ENCODE results near the gene ANXA4. TPM values are rescaled to one million over a fixed set of nuclear protein-coding genes. Genes with fewer than 3 reads are reported as not detected.
A peak's percentile ranks its signal among the peaks of the same experiment; 100 is the strongest.

The ANXA4 gene
- total RNA-seq, 1 experiment from 2014 or later: 183 TPM

GRCh38 chr2:69725706-69726360 is 16.1 kb upstream of the ANXA4 start:
- in situ Hi-C loops (cut with HindIII; ENCODE audit: low pct_unique_long_range_greater_than_20kb, low sequenced_read_pairs) (no loop called here), intact Hi-C loops (cut with micrococcal nuclease; ENCODE audit: unreplicated experiment) (loop anchor here (10.0 kb wide), 1 partner anchor 169 kb away; the partner anchor contains the start of gene SNRNP27)
- Histone ChIP-seq H3K27me3 (ENCODE audit: control insufficient read depth, insufficient read depth, low read length) (no peaks in the 10 kb centered on the region), H3K9me3 (ENCODE audit: control insufficient read depth, insufficient read depth, low read depth, low read length) (no peaks in the 10 kb centered on the region), H3K27ac (ENCODE audit: low read length) (peak overlapping the region; percentile 45; the same call in 1 of the 2 replicates), H3K4me1 (ENCODE audit: control insufficient read depth, insufficient read depth, low read length) (peaks cover 10% of the 10 kb centered on the region; the same call in 1 of the 2 replicates), H3K4me3 (ENCODE audit: low read depth in 2 of 2, low read length in 2 of 2) (no peak overlapping the region), H3K36me3 (ENCODE audit: control insufficient read depth, insufficient read depth, low read length) (no peaks in the 10 kb centered on the region)
- ATAC-seq: no peak
- no TSS peak for BruUV-seq (replicated peaks)
- TF ChIP-seq POLR2AphosphoS5 (IDR thresholded peaks at IDR 0.05; ENCODE audit: low read depth, low read length): no peak
- no peak for TF ChIP-seq TCF7L2 (IDR thresholded peaks at IDR 0.05; ENCODE audit: low read depth, low read length)
- no peak for TF ChIP-seq SIN3A (IDR thresholded peaks at IDR 0.05; ENCODE audit: borderline replicate concordance, insufficient read depth, low read depth, low read length)
- TF ChIP-seq REST (IDR thresholded peaks at IDR 0.05; ENCODE audit: insufficient read depth in 1 of 2, low read depth in 2 of 2, low read length in 1 of 2): no peak
- no peak for TF ChIP-seq CTCF (IDR thresholded peaks at IDR 0.05)
- CTCF ChIA-PET: interaction anchor here (0.9 to 4.1 kb wide), 3 partner anchors 91 to 344 kb away, joined by 3 to 89 read pairs (median 3); partner anchors contain the start of gene NFU1
- POLR2A ChIA-PET: no interaction called here
- no peak for DNase-seq (ENCODE audit: low read depth, low spot score)

- ChIA-PET CTCF (no interaction called here), POLR2A (no interaction called here)
- DNase-seq (ENCODE audit: low read depth, low spot score): no peak
- in situ Hi-C loops (cut with HindIII; ENCODE audit: low pct_unique_long_range_greater_than_20kb, low sequenced_read_pairs): no loop called here
- no peak for ATAC-seq
- intact Hi-C loops (cut with micrococcal nuclease; ENCODE audit: unreplicated experiment): loop anchor here (10.0 kb wide), 1 partner anchor 166 kb away; the partner anchor contains the start of gene SNRNP27
- Histone ChIP-seq H3K27me3 (ENCODE audit: control insufficient read depth, insufficient read depth, low read length) (no peaks in the 10 kb centered on the region), H3K4me3 (ENCODE audit: low read depth in 2 of 2, low read length in 2 of 2) (no peak overlapping the region), H3K27ac (ENCODE audit: low read length) (no peak overlapping the region), H3K36me3 (ENCODE audit: control insufficient read depth, insufficient read depth, low read length) (no peaks in the 10 kb centered on the region), H3K4me1 (ENCODE audit: control insufficient read depth, insufficient read depth, low read length) (peaks cover 5% of the 10 kb centered on the region; the same call in 1 of the 2 replicates), H3K9me3 (ENCODE audit: control insufficient read depth, insufficient read depth, low read depth, low read length) (no peaks in the 10 kb centered on the region)
- BruUV-seq (replicated peaks): no TSS peak
- TF ChIP-seq POLR2AphosphoS5 (IDR thresholded peaks at IDR 0.05; ENCODE audit: low read depth, low read length) (no peak), SIN3A (IDR thresholded peaks at IDR 0.05; ENCODE audit: borderline replicate concordance, insufficient read depth, low read depth, low read length) (no peak), CTCF (IDR thresholded peaks at IDR 0.05) (no peak), TCF7L2 (IDR thresholded peaks at IDR 0.05; ENCODE audit: low read depth, low read length) (no peak), REST (IDR thresholded peaks at IDR 0.05; ENCODE audit: insufficient read depth in 1 of 2, low read depth in 2 of 2, low read length in 1 of 2) (no peak)
Measured at GRCh38 chr2:69729266-69729665, 12.7 kb upstream of the ANXA4 start.

All from Panc1 (cell line).